GM10266 (cell line): ENCODE results near the gene PARP6.

Experiments
- DNase-seq: peaks from one replicate; pipeline ENCODE4 v3.0.0; 2012; ENCODE audit errors: extremely low spot score
- TF ChIP-seq, protein P1 (sequence below): IDR thresholded peaks from 2 replicates; pipeline ENCODE4 v1.5.1; 2012; ENCODE audit warnings: mild to moderate bottlenecking, low read depth; ENCODE audit not compliant: control insufficient read depth, insufficient read depth; ENCODE audit errors: missing control alignments

The PARP6 gene

DNA sequence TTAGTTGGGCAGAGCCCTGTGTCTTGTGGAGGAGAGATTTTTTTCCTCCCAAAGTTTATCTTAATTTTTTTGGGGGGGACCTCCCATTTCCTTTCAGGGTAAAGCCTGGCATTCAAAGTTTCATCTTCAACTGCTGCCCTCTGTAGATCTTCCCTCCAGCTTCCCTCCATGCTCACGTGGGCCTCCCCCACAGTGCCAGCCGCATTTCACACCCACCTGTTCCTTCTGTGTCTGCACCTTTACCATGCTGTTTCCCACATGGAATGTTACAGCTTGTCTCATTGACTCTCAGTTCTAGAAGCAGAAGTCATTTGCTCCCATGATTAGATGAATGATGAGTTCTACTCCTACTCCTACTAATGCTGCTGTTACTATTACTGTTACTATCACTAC lies 41.1 kb upstream of the PARP6 start:
- no peak for DNase-seq
- TF ChIP-seq, protein P1, sequence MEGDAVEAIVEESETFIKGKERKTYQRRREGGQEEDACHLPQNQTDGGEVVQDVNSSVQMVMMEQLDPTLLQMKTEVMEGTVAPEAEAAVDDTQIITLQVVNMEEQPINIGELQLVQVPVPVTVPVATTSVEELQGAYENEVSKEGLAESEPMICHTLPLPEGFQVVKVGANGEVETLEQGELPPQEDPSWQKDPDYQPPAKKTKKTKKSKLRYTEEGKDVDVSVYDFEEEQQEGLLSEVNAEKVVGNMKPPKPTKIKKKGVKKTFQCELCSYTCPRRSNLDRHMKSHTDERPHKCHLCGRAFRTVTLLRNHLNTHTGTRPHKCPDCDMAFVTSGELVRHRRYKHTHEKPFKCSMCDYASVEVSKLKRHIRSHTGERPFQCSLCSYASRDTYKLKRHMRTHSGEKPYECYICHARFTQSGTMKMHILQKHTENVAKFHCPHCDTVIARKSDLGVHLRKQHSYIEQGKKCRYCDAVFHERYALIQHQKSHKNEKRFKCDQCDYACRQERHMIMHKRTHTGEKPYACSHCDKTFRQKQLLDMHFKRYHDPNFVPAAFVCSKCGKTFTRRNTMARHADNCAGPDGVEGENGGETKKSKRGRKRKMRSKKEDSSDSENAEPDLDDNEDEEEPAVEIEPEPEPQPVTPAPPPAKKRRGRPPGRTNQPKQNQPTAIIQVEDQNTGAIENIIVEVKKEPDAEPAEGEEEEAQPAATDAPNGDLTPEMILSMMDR: no peak

DNA sequence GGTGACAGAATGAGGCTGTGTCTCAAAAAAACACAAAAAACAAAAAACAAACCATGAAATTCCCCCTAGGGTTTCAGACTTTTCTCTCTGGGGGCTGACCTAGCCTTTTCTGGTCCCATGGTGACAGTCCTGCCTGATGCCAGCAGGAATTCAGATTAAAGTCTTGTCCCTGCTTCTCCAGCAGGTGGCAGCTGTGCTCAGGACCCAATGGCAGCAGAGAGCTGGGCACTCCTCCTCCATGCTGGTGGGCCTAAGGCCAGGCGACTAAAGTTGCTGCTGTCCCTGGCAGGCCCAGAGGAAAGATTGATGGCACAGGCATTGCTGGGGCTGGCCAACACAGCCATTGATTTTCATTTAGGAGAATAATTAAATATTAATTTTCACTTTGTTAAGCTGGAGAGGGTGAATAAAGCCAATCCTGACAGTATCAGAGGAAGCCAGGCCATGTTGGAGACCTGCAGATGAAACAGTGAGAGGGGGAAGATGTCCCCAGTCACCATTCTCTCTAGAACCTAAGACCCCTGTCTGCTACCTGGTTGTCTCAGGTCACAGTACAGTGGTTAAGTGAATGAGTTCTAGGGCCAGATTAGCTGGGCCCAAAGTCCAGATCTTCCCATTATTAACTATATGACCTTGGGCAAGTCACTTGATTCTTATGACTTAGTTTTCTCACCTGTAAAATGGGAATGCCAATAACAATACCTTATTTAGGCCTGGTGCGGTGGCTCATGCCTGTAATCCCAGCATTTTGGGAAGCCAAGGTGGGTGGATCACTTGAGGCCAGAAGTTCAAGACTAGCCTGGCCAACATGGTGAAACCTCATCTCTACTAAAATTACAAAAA lies 40.5 kb upstream of the PARP6 start:
- TF ChIP-seq, protein P1: peak; percentile 84
- peak; percentile 84 for DNase-seq

DNA sequence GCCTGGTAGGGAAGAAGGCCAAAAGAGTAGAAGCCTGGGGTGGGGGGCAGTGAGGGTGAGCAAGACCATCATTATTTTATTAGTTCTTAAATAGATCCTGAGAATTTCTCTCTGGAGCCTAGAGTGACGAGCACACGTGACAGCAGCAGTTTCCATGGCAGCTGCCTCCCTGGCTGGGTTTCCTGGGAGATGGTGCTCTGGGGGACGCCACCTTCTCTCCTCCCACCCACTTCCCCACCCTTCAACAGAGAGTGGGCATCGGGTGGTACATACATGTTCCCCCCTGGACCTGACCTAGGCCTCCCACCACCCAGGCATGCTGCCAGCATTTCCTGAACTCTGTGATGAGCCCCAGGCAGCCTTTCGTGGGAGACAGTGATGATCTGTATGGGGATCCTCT lies 34.7 kb upstream of the PARP6 start:
- no peak for DNase-seq

DNA sequence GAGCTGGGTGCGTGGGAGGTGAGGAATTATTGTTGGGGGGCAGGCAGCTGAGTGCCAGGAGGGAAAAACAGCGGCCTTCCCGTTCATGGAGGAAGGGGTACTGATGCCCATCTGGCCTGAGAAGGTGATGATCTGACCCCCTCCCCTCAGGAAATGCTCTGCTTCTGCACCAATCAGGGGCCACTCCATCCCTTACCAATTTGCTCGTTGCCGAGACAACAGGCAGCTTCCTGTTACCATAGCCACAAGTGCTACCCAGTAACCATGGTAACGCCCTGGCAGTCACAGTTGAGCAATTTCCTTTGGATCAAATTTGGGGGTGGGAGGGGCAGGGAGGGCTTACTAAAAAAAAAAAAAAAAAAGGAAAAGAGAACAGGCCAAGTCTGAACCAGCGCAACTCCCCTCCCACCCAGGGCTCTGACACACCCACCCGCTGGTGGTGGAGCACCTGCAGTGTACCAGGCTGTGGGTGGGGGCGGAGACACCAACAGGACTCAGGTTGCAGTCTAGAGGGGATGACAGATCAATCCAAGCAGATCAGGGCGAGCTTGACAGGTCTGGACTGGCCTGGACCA lies 33.9 kb upstream of the PARP6 start:
- TF ChIP-seq, protein P1: no peak
- no peak for DNase-seq

More for the DNA sequence above, 34.7 kb upstream of the PARP6 start:
- TF ChIP-seq, protein P1: no peak

DNA sequence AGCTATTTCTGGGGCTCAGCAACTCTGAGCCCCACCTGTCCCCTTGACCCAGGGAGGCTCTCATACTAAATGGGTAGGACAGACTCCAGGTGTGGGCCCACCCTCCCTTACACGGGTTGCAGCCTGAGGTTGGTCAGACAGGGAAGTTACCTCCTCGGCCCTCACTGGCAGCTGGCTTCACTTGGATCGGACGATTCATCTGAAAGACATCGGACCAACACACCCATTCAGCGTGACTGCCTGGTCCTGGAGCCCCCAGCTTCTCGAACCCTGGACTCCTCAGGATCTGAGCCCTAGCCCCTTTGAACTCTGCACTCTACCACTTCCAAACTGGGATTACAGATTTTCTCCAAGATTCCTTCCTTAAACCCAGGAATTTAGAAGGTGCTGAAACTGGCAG lies 32.2 kb upstream of the PARP6 start:
- TF ChIP-seq, protein P1: no peak
- no peak for DNase-seq

DNA sequence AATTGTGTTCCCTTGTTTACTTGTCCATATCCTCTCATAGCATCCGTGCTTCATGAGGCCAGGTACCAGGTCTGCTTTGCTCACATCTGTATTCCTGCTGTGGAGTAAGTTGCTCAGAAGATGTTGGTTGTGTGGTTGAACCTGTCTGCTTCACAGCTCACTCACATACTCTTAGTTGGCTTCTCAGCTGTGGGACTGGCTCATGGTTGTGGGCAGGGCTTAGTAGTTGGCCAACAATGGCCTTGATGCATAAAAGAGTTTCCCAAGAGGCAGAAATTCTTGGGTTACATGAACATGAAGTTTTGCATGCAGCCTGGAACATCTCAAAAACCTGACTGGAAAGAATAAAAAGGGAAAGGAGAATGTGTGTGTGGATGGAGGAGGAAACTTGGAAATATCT lies 30.6 kb upstream of the PARP6 start:
- TF ChIP-seq, protein P1: no peak
- no peak for DNase-seq
